SW480 (cell line): ENCODE measurements around the gene CSRP1.
"Not testable (repeated sequence)": the region's sequence is repeated elsewhere in the genome, so short reads cannot be mapped to it uniquely, and the experiment has no call there.

Experiments
- DNase-seq: peaks from one replicate; pipeline ENCODE4 v3.0.0-alpha.2; 2016; ENCODE audit warnings: low spot score

CSRP1 gene

GRCh38 chr1:201537891-201538611 is 31.1 kb upstream of the CSRP1 start:
- no peak for DNase-seq

- no peak for DNase-seq
These were observed 30.5 kb upstream of the CSRP1 start for GRCh38 chr1:201537467-201537866.

- DNase-seq = no peak
These were observed 30.1 kb upstream of the CSRP1 start for GRCh38 chr1:201537028-201537427.

- DNase-seq = no peak
These were observed 29.6 kb upstream of the CSRP1 start for GRCh38 chr1:201536558-201536957.

- DNase-seq = no peak
These were observed 29.0 kb upstream of the CSRP1 start for GRCh38 chr1:201535919-201536245.

- no peak for DNase-seq
These were observed 28.4 kb upstream of the CSRP1 start for GRCh38 chr1:201535046-201535918.

GRCh38 chr1:201533836-201534235 is 26.9 kb upstream of the CSRP1 start:
- no peak for DNase-seq

- no peak for DNase-seq
These were observed 24.9 kb upstream of the CSRP1 start for GRCh38 chr1:201531551-201532425.

GRCh38 chr1:201530741-201531531 is 24.0 kb upstream of the CSRP1 start:
- no peak for DNase-seq

GRCh38 chr1:201528631-201529252 is 21.8 kb upstream of the CSRP1 start:
- DNase-seq = no peak

GRCh38 chr1:201527879-201528278 is 21.0 kb upstream of the CSRP1 start:
- no peak for DNase-seq

- no peak for DNase-seq
These were observed 18.4 kb upstream of the CSRP1 start for GRCh38 chr1:201525193-201525778.

- DNase-seq = not testable (repeated sequence)
These were observed 13.2 kb upstream of the CSRP1 start for GRCh38 chr1:201520046-201520575.

GRCh38 chr1:201518071-201518470 is 11.1 kb upstream of the CSRP1 start:
- no peak for DNase-seq

- DNase-seq = no peak
These were observed 10.7 kb upstream of the CSRP1 start for GRCh38 chr1:201517631-201518030.

- DNase-seq = no peak
These were observed 9.7 kb upstream of the CSRP1 start for GRCh38 chr1:201516511-201517127.

- DNase-seq = no peak
These were observed 9.0 kb upstream of the CSRP1 start for GRCh38 chr1:201515895-201516294.

GRCh38 chr1:201515062-201515750 is 8.3 kb upstream of the CSRP1 start:
- DNase-seq = no peak

- DNase-seq = no peak
These were observed 7.5 kb upstream of the CSRP1 start for GRCh38 chr1:201514466-201514865.
